MCF 10A (cell line): ENCODE measurements around the gene PXMP2. TPM values are rescaled to one million over a fixed set of nuclear protein-coding genes. Genes with fewer than 3 reads are reported as not detected.

Experiments
- BruUV-seq: library from RNA; stranded (reverse); fragments of 400-500 nt; replicated peaks from 2 replicates; lab custom pipeline; 2021; lab: Mats Ljungman, UMichigan
- CTCF ChIA-PET: fragments of 300-600 bp; sonication (Branson Sonifier 250); formaldehyde crosslinking; extraction: SDS; loops from one replicate; lab custom pipeline; 2021; ENCODE audit warnings: antibody characterized with exemption, inconsistent platforms; lab: Yijun Ruan, JAX
- POLR2A ChIA-PET: fragments of 300-600, 350-650 bp; sonication (Branson Sonifier 250); formaldehyde crosslinking; extraction: SDS; loops from one replicate; lab custom pipeline; 2020; ENCODE audit warnings: antibody characterized with exemption, inconsistent platforms; lab: Yijun Ruan, JAX
- DNase-seq: peaks from one replicate; pipeline ENCODE4 v3.0.0-alpha.2; 2018; ENCODE audit not compliant: unreplicated experiment
- H3K27ac Mint-ChIP-seq: one replicate; pipeline ENCODE4 v1.8.0; 2022; ENCODE audit warnings: mild to moderate bottlenecking, low read depth, mixed read lengths; ENCODE audit not compliant: unreplicated experiment
- H3K27me3 Mint-ChIP-seq: one replicate; pipeline ENCODE4 v1.8.0; 2022; ENCODE audit warnings: mixed read lengths; ENCODE audit not compliant: insufficient read depth, unreplicated experiment
- H3K36me3 Mint-ChIP-seq: one replicate; pipeline ENCODE4 v1.8.0; 2022; ENCODE audit warnings: mild to moderate bottlenecking, moderate library complexity, mixed read lengths; ENCODE audit not compliant: insufficient read depth, unreplicated experiment
- H3K4me1 Mint-ChIP-seq: one replicate; pipeline ENCODE4 v1.8.0; 2022; ENCODE audit warnings: mixed read lengths; ENCODE audit not compliant: insufficient read depth, unreplicated experiment
- H3K4me3 Mint-ChIP-seq: one replicate; pipeline ENCODE4 v1.8.0; 2022; ENCODE audit warnings: mild to moderate bottlenecking, moderate library complexity, mixed read lengths; ENCODE audit not compliant: unreplicated experiment
- H3K9me3 Mint-ChIP-seq: one replicate; pipeline ENCODE4 v1.8.0; 2022; ENCODE audit warnings: mixed read lengths; ENCODE audit not compliant: unreplicated experiment
- intact Hi-C: fragments of 100-400 bp; cut with micrococcal nuclease; formaldehyde crosslinking; loops from 2 replicates; pipeline ENCODE4 v1.14.1; 2022
- total RNA-seq: library from RNA; stranded (reverse); gene quantifications from 2 replicates; pipeline ENCODE4 v1.2.3, GENCODE V29; 2022
- TF ChIP-seq, protein P1 (sequence below): fragments of 200-600 bp; IDR thresholded peaks from one replicate; pipeline ENCODE4 v1.8.0; 2022; ENCODE audit warnings: antibody characterized with exemption, mild to moderate bottlenecking; ENCODE audit not compliant: unreplicated experiment

PXMP2 gene
- total RNA-seq, 1 experiment from 2014 or later, result 28.1 TPM

DNA sequence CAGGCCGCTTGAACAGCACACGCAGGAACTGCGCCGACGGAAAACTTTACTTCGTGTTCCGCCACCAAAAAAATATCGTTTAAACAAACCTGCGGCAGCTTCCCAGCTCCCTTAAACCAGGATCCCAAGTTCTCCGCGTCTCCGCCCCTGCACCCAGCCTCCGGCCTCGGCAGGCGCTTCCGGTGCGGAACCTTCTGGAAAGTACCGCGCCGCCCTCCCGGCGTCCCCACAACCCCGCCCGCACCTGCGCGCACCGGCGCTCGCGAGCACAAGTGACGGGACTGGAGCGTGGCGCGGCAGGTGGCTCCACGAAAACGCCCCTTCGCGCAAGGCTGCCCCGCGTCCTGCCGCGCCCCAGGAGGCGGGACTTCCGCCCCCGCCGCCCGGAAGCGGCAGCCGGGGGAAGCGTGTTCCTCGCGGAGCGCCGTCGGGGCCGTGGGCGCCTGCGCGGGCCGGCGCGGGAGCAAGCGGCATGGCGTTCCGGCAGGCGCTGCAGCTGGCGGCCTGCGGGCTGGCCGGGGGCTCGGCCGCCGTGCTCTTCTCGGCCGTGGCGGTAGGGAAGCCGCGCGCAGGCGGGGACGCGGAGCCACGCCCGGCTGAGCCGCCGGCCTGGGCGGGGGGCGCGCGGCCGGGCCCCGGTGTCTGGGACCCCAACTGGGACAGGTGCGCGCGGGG is 23.2 kb downstream of the PXMP2 start, which contains the start of gene PGAM5:
TSS of gene PGAM5 (plus strand) at position 438 of the 675 bp plus-strand sequence. CDS start at position 473, 35 bp downstream.
- no peaks in the 10 kb centered on the region for H3K4me1 Mint-ChIP-seq
- BruUV-seq, result no TSS peak

DNA sequence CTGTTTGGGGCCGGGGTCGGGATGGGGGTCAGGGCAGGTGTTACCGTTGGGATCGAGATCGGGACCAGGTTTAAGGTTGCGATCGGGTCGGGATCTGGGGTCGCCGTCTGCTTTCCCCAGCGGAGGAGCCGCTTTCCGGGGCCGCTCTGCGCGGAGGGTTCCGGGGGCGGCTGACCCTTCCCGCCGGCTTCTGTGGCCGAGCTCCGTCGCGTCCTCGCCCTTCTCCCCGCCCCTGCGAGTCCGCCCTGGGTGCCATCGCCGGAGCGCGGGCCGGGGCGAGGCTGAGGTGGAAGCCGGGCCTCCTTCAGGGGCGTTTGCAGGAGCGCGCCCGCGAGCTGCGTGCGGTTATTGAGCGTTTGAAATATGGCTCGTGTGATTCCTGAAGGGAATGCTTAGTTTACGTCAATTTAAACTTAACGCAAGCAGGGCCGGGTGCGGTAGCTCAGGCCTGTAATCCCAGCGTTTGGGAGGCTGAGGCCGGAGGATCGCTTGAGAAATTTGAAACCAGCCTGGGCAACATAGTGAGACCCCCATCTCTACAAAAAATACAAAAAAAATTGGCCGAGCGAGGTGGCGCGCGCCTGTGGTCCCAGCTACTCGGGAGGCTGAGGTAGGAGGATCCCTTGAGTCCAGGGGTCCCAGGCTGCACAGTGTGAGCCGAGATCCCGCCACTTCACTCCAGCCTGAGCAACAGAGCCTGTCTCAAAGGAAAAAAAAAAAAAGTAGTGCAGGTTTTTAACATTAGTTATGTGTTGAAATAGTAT is 23.9 kb downstream of the PXMP2 start:
- H3K4me1 Mint-ChIP-seq, result no peaks in the 10 kb centered on the region
- no TSS peak for BruUV-seq
- no peaks in the 10 kb centered on the region for H3K9me3 Mint-ChIP-seq
- intact Hi-C loops, result no loop called here
- CTCF ChIA-PET, result no interaction called here
- DNase-seq, result peak; percentile 18
- POLR2A ChIA-PET, result interaction anchor here (0.9 to 3.0 kb wide), 6 partner anchors 16 to 117 kb away, joined by 3 to 23 read pairs (median 4); partner anchors contain the start of genes ANKLE2 and GOLGA3
- H3K36me3 Mint-ChIP-seq, result peaks cover 47% of the 10 kb centered on the region
- peak overlapping the region; percentile 35 for H3K27ac Mint-ChIP-seq
- H3K27me3 Mint-ChIP-seq, result no peaks in the 10 kb centered on the region
- peak overlapping the region; percentile 93 for H3K4me3 Mint-ChIP-seq
- TF ChIP-seq, protein P1, sequence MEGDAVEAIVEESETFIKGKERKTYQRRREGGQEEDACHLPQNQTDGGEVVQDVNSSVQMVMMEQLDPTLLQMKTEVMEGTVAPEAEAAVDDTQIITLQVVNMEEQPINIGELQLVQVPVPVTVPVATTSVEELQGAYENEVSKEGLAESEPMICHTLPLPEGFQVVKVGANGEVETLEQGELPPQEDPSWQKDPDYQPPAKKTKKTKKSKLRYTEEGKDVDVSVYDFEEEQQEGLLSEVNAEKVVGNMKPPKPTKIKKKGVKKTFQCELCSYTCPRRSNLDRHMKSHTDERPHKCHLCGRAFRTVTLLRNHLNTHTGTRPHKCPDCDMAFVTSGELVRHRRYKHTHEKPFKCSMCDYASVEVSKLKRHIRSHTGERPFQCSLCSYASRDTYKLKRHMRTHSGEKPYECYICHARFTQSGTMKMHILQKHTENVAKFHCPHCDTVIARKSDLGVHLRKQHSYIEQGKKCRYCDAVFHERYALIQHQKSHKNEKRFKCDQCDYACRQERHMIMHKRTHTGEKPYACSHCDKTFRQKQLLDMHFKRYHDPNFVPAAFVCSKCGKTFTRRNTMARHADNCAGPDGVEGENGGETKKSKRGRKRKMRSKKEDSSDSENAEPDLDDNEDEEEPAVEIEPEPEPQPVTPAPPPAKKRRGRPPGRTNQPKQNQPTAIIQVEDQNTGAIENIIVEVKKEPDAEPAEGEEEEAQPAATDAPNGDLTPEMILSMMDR, result no peak

More for the DNA sequence above, 23.2 kb downstream of the PXMP2 start, which contains the start of gene PGAM5:
- Mint-ChIP-seq H3K4me3 (peak within 1 kb of the TSS; percentile 93), H3K36me3 (peaks cover 40% of the 10 kb centered on the region), H3K27me3 (no peaks in the 10 kb centered on the region), H3K9me3 (no peaks in the 10 kb centered on the region), H3K27ac (peak within 1 kb of the TSS; percentile 91)
- TF ChIP-seq, protein P1, result no peak
- peak; percentile 79 for DNase-seq
- ChIA-PET CTCF (no interaction called here), POLR2A (interaction anchor here (0.6 to 3.0 kb wide), 9 partner anchors 12 to 144 kb away, joined by 3 to 23 read pairs (median 3); partner anchors contain the start of genes ANKLE2 and GOLGA3)
- intact Hi-C loops, result no loop called here

DNA sequence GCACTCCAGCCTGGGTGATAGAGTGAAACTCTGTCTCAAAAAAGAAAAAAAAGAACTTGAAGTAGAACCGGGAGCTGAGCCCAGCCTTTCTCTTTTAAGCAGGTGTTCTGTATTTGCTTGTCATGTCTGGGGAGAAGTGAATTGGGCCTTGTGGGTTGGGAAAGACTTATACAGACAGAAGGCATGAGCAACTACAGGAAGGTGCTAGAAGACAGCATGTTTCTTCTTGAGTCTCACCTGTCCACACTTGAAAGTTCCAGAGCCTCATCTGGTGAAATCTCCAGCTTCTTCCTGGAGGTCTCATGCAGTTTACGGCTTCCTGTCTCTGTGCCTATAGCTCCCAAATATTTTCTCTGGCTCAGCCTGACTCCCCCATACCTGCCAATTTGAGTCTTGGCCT is 25.7 kb downstream of the PXMP2 start:
- no peaks in the 10 kb centered on the region for H3K9me3 Mint-ChIP-seq
- no TSS peak for BruUV-seq
- no peak overlapping the region for H3K4me3 Mint-ChIP-seq
- H3K36me3 Mint-ChIP-seq, result peaks cover 54% of the 10 kb centered on the region
- CTCF ChIA-PET, result no interaction called here
- intact Hi-C loops, result no loop called here
- no peak for DNase-seq
- TF ChIP-seq, protein P1, result no peak
- H3K4me1 Mint-ChIP-seq, result no peaks in the 10 kb centered on the region
- no peak overlapping the region for H3K27ac Mint-ChIP-seq
- POLR2A ChIA-PET, result interaction anchor here (0.9 to 1.1 kb wide), 2 partner anchors 48 to 49 kb away, joined by 3 to 5 read pairs; no protein-coding TSS in a partner anchor
- no peaks in the 10 kb centered on the region for H3K27me3 Mint-ChIP-seq

DNA sequence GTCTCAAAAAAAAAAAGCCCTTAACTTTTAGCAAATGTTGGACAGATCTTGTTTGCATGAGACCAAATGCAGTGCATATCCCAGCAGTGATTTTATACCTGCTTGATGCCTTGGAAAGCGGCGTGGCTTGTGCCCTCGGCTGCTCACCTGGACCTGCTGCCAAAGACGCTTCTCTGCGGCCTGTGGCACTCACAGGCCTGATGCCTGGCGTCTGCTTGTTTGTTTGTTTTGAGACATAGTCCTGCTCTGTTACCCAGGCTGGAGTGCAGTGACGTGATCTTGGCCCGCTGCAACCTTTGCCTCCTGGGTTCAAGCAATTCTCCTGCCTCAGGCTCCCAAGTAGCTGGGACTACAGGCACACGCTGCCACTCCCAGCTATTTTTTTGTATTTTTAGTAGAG is 28.5 kb downstream of the PXMP2 start:
- intact Hi-C loops, result no loop called here
- Mint-ChIP-seq H3K9me3 (no peaks in the 10 kb centered on the region), H3K4me1 (no peaks in the 10 kb centered on the region), H3K4me3 (no peak overlapping the region), H3K27me3 (no peaks in the 10 kb centered on the region), H3K27ac (no peak overlapping the region), H3K36me3 (peaks cover 75% of the 10 kb centered on the region)
- no TSS peak for BruUV-seq
- TF ChIP-seq, protein P1, result no peak
- DNase-seq, result no peak
- POLR2A ChIA-PET, result no interaction called here
- CTCF ChIA-PET, result no interaction called here
